HEK293T (cell line): Measurements from ENCODE around the gene TFRC.
"Not testable (repeated sequence)": the region's sequence is repeated elsewhere in the genome, so short reads cannot be mapped to it uniquely, and the experiment has no call there.

Experiments
- CTCF ChIA-PET: fragments of 350-600 bp; formaldehyde crosslinking; extraction: SDS; loops from one replicate; lab custom pipeline; 2021; ENCODE audit warnings: antibody characterized with exemption, inconsistent platforms; lab: Yijun Ruan, JAX
- POLR2A ChIA-PET: fragments of 350-600 bp; formaldehyde crosslinking; extraction: SDS; loops from one replicate; lab custom pipeline; 2020; ENCODE audit warnings: antibody characterized with exemption, inconsistent platforms; lab: Yijun Ruan, JAX
- DNase-seq: peaks from one replicate; pipeline ENCODE4 v3.0.0; 2012; ENCODE audit warnings: mixed read lengths; ENCODE audit errors: extremely low spot score
- ARNT ChIP-seq: fragments of 450-650 bp; IDR thresholded peaks from 2 replicates; pipeline ENCODE4 v1.6.1; 2017; ENCODE audit warnings: mild to moderate bottlenecking
- BHLHE40 ChIP-seq: fragments of 450-650 bp; IDR thresholded peaks from 2 replicates; pipeline ENCODE4 v1.6.1; 2016; ENCODE audit warnings: mild to moderate bottlenecking, moderate library complexity, borderline replicate concordance
- CTBP1 ChIP-seq: fragments of 450-650 bp; IDR thresholded peaks from 2 replicates; pipeline ENCODE4 v1.6.1; 2016; ENCODE audit warnings: borderline replicate concordance
- ELF4 ChIP-seq: fragments of 450-650 bp; IDR thresholded peaks from 2 replicates; pipeline ENCODE4 v1.6.1; 2017; ENCODE audit warnings: antibody characterized with exemption
- FOXA1 ChIP-seq: fragments of 450-650 bp; IDR thresholded peaks from 2 replicates; pipeline ENCODE4 v1.6.1; 2016; ENCODE audit warnings: mild to moderate bottlenecking
- FOXK2 ChIP-seq: fragments of 450-650 bp; IDR thresholded peaks from 2 replicates; pipeline ENCODE4 v1.6.1; 2016; ENCODE audit warnings: mild to moderate bottlenecking
- FOXM1 ChIP-seq: fragments of 450-650 bp; IDR thresholded peaks from 2 replicates; pipeline ENCODE4 v1.6.1; 2017; ENCODE audit warnings: mild to moderate bottlenecking, borderline replicate concordance
- HDGF ChIP-seq: fragments of 450-650 bp; IDR thresholded peaks from 2 replicates; pipeline ENCODE4 v1.6.1; 2017; ENCODE audit warnings: antibody characterized with exemption, borderline replicate concordance
- L3MBTL2 ChIP-seq: fragments of 450-650 bp; conservative IDR thresholded peaks from 2 replicates; pipeline ENCODE4 v1.6.1; 2016; ENCODE audit warnings: mild to moderate bottlenecking
- LEF1 ChIP-seq: fragments of 450-650 bp; IDR thresholded peaks from 2 replicates; pipeline ENCODE4 v1.6.1; 2017; ENCODE audit warnings: mild to moderate bottlenecking, borderline replicate concordance
- NFRKB ChIP-seq: fragments of 450-650 bp; IDR thresholded peaks from 2 replicates; pipeline ENCODE4 v1.6.1; 2016; ENCODE audit warnings: mild to moderate bottlenecking, moderate library complexity
- PKNOX1 ChIP-seq: fragments of 450-650 bp; IDR thresholded peaks from 2 replicates; pipeline ENCODE4 v1.6.1; 2016
- SP1 ChIP-seq: fragments of 450-650 bp; IDR thresholded peaks from 2 replicates; pipeline ENCODE4 v1.6.1; 2017
- SUZ12 ChIP-seq: fragments of 450-650 bp; IDR thresholded peaks from 2 replicates; pipeline ENCODE4 v1.6.1; 2016; ENCODE audit warnings: mild to moderate bottlenecking
- TARDBP ChIP-seq: fragments of 450-650 bp; IDR thresholded peaks from 2 replicates; pipeline ENCODE4 v1.6.1; 2016
- ZNF384 ChIP-seq: fragments of 450-650 bp; IDR thresholded peaks from 2 replicates; pipeline ENCODE4 v1.6.1; 2016

Gene TFRC

GRCh38 chr3:196067439-196067838, 14.5 kb downstream of the TFRC start:
- TF ChIP-seq SUZ12 (no peak), HDGF (no peak), ZNF384 (no peak), FOXA1 (no peak), PKNOX1 (no peak), CTBP1 (no peak), L3MBTL2 (no peak), NFRKB (no peak), SP1 (no peak), LEF1 (no peak), BHLHE40 (no peak), ARNT (no peak), ELF4 (no peak), TARDBP (no peak), FOXM1 (no peak), FOXK2 (no peak)
- ChIA-PET CTCF (no interaction called here), POLR2A (no interaction called here)
- no peak for DNase-seq

DNA sequence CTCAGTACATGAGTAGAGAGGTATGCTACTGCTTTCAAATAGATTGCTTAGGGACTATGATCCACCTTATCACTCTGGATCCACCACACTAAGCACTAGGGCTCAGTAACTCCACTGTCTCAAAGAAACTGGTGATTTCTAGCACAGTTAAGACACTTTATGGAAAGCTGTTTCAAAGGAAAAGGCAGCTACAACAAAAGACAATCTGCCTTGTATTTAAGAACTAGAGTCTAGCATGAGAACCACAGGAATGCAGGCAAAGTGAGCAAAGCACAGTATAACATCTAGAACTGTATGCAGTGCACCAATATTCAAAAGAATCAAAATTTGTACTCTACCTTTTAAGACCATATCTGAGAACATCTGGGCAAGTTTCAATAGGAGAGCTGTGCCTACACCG, 17.9 kb downstream of the TFRC start:
- ChIA-PET CTCF (no interaction called here), POLR2A (no interaction called here)
- no peak for DNase-seq
- no peak for TF ChIP-seq SP1
- TF ChIP-seq NFRKB, result no peak

DNA sequence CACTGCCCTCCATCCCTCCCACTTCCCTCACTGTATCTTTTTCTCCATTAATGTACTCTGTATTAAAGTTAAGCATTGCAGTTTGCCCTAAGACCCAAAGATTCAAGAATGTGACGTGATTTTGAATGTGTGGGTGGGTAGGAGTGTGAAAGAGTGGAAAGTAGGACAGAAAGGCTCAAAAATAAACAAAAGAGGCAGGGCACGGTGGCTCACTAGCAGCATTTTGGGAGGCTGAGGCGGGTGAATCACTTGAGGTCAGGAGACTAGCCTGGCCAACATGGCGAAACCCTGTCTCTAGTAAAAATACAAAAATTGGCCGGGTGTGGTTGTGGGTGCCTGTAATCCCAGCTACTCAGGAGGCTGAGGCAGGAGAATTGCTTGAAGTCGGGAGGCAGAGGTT, 18.4 kb downstream of the TFRC start:
- no peak for DNase-seq
- POLR2A ChIA-PET, result no interaction called here

GRCh38 chr3:196063049-196063448, 18.8 kb downstream of the TFRC start:
- TF ChIP-seq FOXA1 (no peak), BHLHE40 (no peak), LEF1 (no peak), ZNF384 (no peak), SP1 (no peak), SUZ12 (no peak), TARDBP (no peak), L3MBTL2 (no peak), PKNOX1 (no peak), ARNT (no peak), FOXM1 (no peak), HDGF (no peak), NFRKB (no peak), CTBP1 (no peak), FOXK2 (no peak)
- POLR2A ChIA-PET, result no interaction called here
- CTCF ChIA-PET, result no interaction called here

More for the DNA sequence above, 18.4 kb downstream of the TFRC start:
- TF ChIP-seq PKNOX1, result no peak
- no peak for TF ChIP-seq ZNF384
- TF ChIP-seq NFRKB, result no peak
- TF ChIP-seq TARDBP, result no peak
- no peak for TF ChIP-seq LEF1
- TF ChIP-seq HDGF, result no peak
- no peak for TF ChIP-seq FOXA1
- no peak for TF ChIP-seq ARNT
- no peak for TF ChIP-seq SP1
- TF ChIP-seq SUZ12, result no peak
- TF ChIP-seq L3MBTL2, result no peak
- no peak for TF ChIP-seq ELF4
- no peak for TF ChIP-seq BHLHE40
- TF ChIP-seq CTBP1, result no peak
- TF ChIP-seq FOXK2, result no peak
- no peak for TF ChIP-seq FOXM1
- CTCF ChIA-PET, result no interaction called here

DNA sequence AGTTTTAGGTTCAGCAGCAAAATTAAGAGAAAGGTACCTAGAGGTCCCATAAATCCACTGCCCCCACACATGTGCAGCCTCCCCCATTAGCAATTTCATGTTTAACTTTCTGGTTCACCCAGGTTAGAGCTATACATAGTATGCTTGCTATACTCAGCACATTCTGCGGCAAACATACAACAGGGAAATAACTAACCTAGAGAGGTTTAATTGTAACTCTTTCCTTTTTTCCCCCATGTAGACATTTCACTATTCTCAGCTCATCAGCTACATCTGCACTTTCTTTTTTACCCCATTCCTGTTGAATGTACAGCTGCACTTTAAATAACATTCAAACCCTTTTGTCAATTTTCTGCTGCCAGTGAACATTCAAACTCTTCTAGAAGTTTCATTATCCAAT, 21.1 kb downstream of the TFRC start:
- CTCF ChIA-PET, result no interaction called here
- DNase-seq, result no peak
- TF ChIP-seq FOXM1 (no peak), FOXK2 (no peak), ZNF384 (no peak), L3MBTL2 (no peak), SUZ12 (no peak), ARNT (no peak), ELF4 (no peak), HDGF (no peak), FOXA1 (no peak), BHLHE40 (no peak), LEF1 (no peak)
- POLR2A ChIA-PET, result no interaction called here

More at GRCh38 chr3:196063049-196063448, 18.8 kb downstream of the TFRC start:
- DNase-seq, result no peak

DNA sequence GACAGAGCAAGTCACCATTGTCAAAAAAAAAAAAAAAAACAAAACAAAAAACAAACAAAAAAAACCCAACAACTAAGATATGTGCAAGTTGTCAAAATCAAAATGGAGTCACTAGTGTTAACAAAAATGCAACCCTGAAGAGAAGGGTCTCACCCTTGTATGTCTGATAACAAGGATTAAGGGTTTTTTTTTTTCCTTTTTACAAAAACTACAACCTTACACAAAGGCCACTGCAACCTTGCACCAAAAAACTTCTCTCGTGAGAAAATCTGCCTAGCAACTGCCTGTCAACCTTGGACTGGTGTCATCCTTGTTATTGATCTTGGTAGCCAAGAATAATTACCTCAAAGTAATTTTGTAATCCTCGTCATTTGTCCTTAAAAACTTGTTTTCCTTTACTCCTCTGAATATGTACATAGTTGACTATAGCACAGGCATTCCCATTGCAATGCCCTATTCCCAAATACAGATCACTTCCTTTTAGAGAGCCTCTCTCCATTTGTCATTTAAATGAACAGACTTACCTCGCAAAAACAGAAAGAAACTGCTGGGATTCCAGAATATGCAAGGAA, 24.0 kb downstream of the TFRC start:
- TF ChIP-seq FOXK2 (no peak), ELF4 (no peak), FOXA1 (no peak), LEF1 (no peak), BHLHE40 (no peak), CTBP1 (no peak), NFRKB (no peak), PKNOX1 (no peak), FOXM1 (no peak), SUZ12 (no peak), HDGF (no peak), TARDBP (no peak)
- ChIA-PET CTCF (no interaction called here), POLR2A (no interaction called here)
- DNase-seq, result no peak

GRCh38 chr3:196056371-196056770, 25.5 kb downstream of the TFRC start:
- POLR2A ChIA-PET, DNase-seq, CTCF ChIA-PET: not testable (repeated sequence)
